ENCODE measurements around the gene HIC1. TPM values are rescaled to one million over a fixed set of nuclear protein-coding genes. Genes with fewer than 3 reads are reported as not detected.

HIC1 gene
- total RNA-seq, 1 experiment from 2014 or later = 1.0 TPM

DNA sequence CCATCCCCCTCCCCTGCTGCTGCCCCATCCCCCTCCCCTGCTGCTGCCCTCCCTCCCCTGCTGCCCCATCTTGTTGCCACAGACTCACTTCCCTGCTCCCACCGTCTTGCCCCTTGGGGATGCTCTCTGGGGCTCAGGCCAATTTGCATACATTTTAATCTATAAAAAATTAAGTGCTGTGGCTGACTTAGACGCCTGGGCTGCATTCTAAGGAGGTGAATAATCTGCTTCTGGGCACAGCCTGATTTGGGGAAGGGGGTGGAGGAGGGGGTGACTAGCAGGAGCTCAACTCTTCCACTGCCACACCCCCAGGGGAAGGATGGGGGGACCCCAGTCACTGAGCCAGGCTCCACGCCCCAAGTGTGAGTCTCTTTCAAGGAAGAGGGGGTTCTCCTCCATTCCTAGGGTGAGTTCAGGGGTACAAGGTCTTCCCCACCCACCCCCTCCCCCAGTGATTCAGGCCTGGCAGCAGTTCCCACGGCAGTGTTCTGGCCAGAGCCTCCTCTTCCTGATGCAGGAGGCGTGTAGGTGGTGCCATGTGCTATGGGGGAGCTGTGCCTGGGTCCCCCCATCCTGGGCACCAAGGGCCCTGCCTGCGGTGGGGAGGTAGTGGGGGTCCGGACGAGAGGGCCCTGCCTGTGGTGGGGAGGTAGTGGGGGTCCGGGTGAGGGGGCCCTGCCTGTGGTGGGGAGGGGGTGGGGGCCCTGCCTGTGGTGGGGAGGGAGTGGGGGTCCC, 19.9 kb upstream of the HIC1 start:
- peaks cover 28% of the 10 kb centered on the region for H3K36me3 Mint-ChIP-seq (ENCODE audit: insufficient read depth, unreplicated experiment)
- no peak overlapping the region for H3K4me3 Mint-ChIP-seq (ENCODE audit: unreplicated experiment)
- ChIA-PET CTCF (interaction anchor here (1.6 kb wide), 1 partner anchor 126 kb away, joined by 6 read pairs; no protein-coding TSS in a partner anchor), POLR2A (interaction anchor here (1.0 kb wide), 1 partner anchor 11 kb away, joined by 3 read pairs; no protein-coding TSS in a partner anchor)
- H3K9me3 Mint-ChIP-seq (ENCODE audit: unreplicated experiment) = no peaks in the 10 kb centered on the region
- no peak for DNase-seq (ENCODE audit: unreplicated experiment)
- intact Hi-C loops (cut with micrococcal nuclease) = no loop called here
- no peaks in the 10 kb centered on the region for H3K4me1 Mint-ChIP-seq (ENCODE audit: insufficient read depth, unreplicated experiment)
- no peak overlapping the region for H3K27ac Mint-ChIP-seq (ENCODE audit: low read depth, unreplicated experiment)
- no peaks in the 10 kb centered on the region for H3K27me3 Mint-ChIP-seq (ENCODE audit: insufficient read depth, unreplicated experiment)
- no TSS peak for BruUV-seq (replicated peaks)
- TF ChIP-seq, protein P1, sequence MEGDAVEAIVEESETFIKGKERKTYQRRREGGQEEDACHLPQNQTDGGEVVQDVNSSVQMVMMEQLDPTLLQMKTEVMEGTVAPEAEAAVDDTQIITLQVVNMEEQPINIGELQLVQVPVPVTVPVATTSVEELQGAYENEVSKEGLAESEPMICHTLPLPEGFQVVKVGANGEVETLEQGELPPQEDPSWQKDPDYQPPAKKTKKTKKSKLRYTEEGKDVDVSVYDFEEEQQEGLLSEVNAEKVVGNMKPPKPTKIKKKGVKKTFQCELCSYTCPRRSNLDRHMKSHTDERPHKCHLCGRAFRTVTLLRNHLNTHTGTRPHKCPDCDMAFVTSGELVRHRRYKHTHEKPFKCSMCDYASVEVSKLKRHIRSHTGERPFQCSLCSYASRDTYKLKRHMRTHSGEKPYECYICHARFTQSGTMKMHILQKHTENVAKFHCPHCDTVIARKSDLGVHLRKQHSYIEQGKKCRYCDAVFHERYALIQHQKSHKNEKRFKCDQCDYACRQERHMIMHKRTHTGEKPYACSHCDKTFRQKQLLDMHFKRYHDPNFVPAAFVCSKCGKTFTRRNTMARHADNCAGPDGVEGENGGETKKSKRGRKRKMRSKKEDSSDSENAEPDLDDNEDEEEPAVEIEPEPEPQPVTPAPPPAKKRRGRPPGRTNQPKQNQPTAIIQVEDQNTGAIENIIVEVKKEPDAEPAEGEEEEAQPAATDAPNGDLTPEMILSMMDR (IDR thresholded peaks at IDR 0.05; ENCODE audit: unreplicated experiment) = no peak

DNA sequence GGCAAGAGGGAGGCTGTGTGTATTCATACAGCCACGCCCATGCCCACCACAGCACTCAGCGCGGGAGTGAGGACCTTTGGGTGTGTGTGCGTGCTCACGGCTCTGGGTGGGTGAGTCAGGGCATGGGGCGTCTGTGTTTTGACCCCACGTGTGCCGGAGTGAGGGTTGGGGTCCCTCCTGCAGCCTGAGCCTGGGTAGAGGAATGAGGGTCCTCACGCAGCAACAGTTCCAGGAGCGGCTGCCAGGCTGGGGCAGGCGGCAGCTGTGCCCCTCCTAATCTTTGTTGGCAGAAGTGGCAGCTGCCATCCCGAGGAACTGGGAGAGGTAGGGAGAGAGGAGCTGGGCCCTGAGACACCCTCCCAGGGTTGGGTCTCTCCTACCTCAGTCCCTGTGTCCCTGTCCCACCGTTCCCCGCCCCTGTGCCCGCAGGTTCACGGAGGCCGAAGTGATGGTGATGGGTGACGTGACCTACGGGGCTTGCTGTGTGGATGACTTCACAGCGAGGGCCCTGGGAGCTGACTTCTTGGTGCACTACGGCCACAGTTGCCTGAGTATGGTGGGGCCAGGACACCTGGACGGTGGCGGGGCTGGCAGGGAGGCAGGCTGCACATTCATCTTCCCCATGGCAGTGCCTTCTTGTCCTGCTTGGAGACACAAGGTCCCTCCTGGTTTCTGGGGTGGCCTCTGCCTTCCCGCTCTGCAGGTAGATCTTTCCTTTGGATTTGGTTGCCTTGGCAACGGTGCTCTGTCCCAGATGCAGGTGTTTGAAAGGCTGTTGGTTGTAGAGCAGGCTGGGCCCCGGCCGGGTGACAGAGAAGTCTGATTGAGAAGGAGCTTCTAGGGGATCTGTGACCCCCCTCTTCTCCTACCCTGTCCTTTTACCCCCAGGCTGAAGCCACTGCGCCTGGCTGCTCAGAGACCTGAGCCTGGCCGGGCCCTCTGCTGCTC, 19.1 kb upstream of the HIC1 start:
- TF ChIP-seq, protein P1 (IDR thresholded peaks at IDR 0.05; ENCODE audit: unreplicated experiment) = no peak
- DNase-seq (ENCODE audit: unreplicated experiment) = no peak
- Mint-ChIP-seq H3K4me1 (ENCODE audit: insufficient read depth, unreplicated experiment) (no peaks in the 10 kb centered on the region), H3K9me3 (ENCODE audit: unreplicated experiment) (no peaks in the 10 kb centered on the region), H3K27ac (ENCODE audit: low read depth, unreplicated experiment) (no peak overlapping the region), H3K27me3 (ENCODE audit: insufficient read depth, unreplicated experiment) (no peaks in the 10 kb centered on the region), H3K36me3 (ENCODE audit: insufficient read depth, unreplicated experiment) (peaks cover 28% of the 10 kb centered on the region), H3K4me3 (ENCODE audit: unreplicated experiment) (no peak overlapping the region)
- BruUV-seq (replicated peaks) = no TSS peak
- ChIA-PET POLR2A (no interaction called here), CTCF (no interaction called here)
- intact Hi-C loops (cut with micrococcal nuclease) = no loop called here

DNA sequence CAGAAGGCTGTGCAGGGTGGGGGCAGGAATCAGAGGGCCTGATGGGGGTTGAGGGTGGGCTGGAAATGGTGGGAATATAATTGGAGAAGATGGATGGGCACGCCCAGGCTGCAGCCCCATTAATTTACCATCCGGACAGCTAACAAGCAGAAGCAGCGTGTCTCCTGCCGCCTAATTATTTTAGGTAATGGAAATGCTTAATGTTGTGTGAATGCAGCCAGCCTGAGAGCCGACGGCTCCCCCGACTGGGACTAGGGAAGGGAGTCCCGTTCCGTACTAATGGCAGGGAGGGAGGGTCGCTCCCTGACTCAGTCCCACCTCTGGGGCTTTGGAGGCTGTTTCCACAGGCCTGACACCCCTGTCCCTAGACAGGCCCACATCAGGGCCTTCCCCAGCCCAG, 17.7 kb upstream of the HIC1 start:
- DNase-seq (ENCODE audit: unreplicated experiment) = no peak
- Mint-ChIP-seq H3K27me3 (ENCODE audit: insufficient read depth, unreplicated experiment) (no peaks in the 10 kb centered on the region), H3K9me3 (ENCODE audit: unreplicated experiment) (no peaks in the 10 kb centered on the region), H3K27ac (ENCODE audit: low read depth, unreplicated experiment) (no peak overlapping the region), H3K4me1 (ENCODE audit: insufficient read depth, unreplicated experiment) (no peaks in the 10 kb centered on the region), H3K4me3 (ENCODE audit: unreplicated experiment) (no peak overlapping the region), H3K36me3 (ENCODE audit: insufficient read depth, unreplicated experiment) (peaks cover 35% of the 10 kb centered on the region)
- ChIA-PET POLR2A (interaction anchor here (0.5 kb wide), 1 partner anchor 131 kb away, joined by 3 read pairs; no protein-coding TSS in a partner anchor), CTCF (interaction anchor here (1.1 to 1.8 kb wide), 3 partner anchors 10 to 207 kb away, joined by 3 to 7 read pairs (median 4); no protein-coding TSS in a partner anchor)
- BruUV-seq (replicated peaks) = no TSS peak
- intact Hi-C loops (cut with micrococcal nuclease) = no loop called here
- TF ChIP-seq, protein P1 (IDR thresholded peaks at IDR 0.05; ENCODE audit: unreplicated experiment) = no peak

Measured in MCF 10A (cell line).